Retina (tissue), 1 donor: Measurements from ENCODE around the gene NR5A2.
"Not testable (repeated sequence)": the region's sequence is repeated elsewhere in the genome, so short reads cannot be mapped to it uniquely, and the experiment has no call there.

Experiments
- DNase-seq: peaks from one replicate; pipeline ENCODE4 v3.0.0-alpha.2; 2016

The NR5A2 gene

GRCh38 chr1:200166411-200166810 is 138.9 kb downstream of the NR5A2 start:
- DNase-seq, result no peak

GRCh38 chr1:200168926-200169325 is 141.4 kb downstream of the NR5A2 start:
- no peak for DNase-seq

- DNase-seq, result no peak
Observed at GRCh38 chr1:200172311-200172710, 144.8 kb downstream of the NR5A2 start.

- DNase-seq, result no peak
Observed at GRCh38 chr1:200173097-200173618, 145.6 kb downstream of the NR5A2 start.

- no peak for DNase-seq
Observed at GRCh38 chr1:200174525-200175295, 147.2 kb downstream of the NR5A2 start.

- DNase-seq, result no peak
Observed at GRCh38 chr1:200176181-200176580, 148.7 kb downstream of the NR5A2 start.

GRCh38 chr1:200176798-200177197 is 149.3 kb downstream of the NR5A2 start:
- no peak for DNase-seq

- DNase-seq, result no peak
Observed at GRCh38 chr1:200178340-200178739, 150.8 kb downstream of the NR5A2 start.

- no peak for DNase-seq
Observed at GRCh38 chr1:200179126-200179780, 151.7 kb downstream of the NR5A2 start.

GRCh38 chr1:200179781-200180160 is 152.3 kb downstream of the NR5A2 start:
- DNase-seq, result no peak

- no peak for DNase-seq
Observed at GRCh38 chr1:200180821-200181220, 153.3 kb downstream of the NR5A2 start.

- DNase-seq, result no peak
Observed at GRCh38 chr1:200181861-200182260, 154.4 kb downstream of the NR5A2 start.

- no peak for DNase-seq
Observed at GRCh38 chr1:200182701-200183100, 155.2 kb downstream of the NR5A2 start.

- DNase-seq, result no peak
Observed at GRCh38 chr1:200183637-200184036, 156.1 kb downstream of the NR5A2 start.

GRCh38 chr1:200184196-200184595 is 156.7 kb downstream of the NR5A2 start:
- peak; percentile 12 for DNase-seq

GRCh38 chr1:200185191-200185590 is 157.7 kb downstream of the NR5A2 start:
- not testable (repeated sequence) for DNase-seq

- not testable (repeated sequence) for DNase-seq
Observed at GRCh38 chr1:200187332-200187731, 159.8 kb downstream of the NR5A2 start.

GRCh38 chr1:200191993-200192392 is 164.5 kb downstream of the NR5A2 start:
- DNase-seq, result no peak

GRCh38 chr1:200194477-200194876 is 167.0 kb downstream of the NR5A2 start:
- DNase-seq, result no peak

- DNase-seq, result no peak
Observed at GRCh38 chr1:200198236-200198635, 170.7 kb downstream of the NR5A2 start.

- DNase-seq, result no peak
Observed at GRCh38 chr1:200205216-200205995, 177.9 kb downstream of the NR5A2 start.

GRCh38 chr1:200206340-200206739 is 178.8 kb downstream of the NR5A2 start:
- DNase-seq, result no peak

- DNase-seq, result no peak
Observed at GRCh38 chr1:200206761-200207160, 179.3 kb downstream of the NR5A2 start.
